Kidney (tissue), 14 donors: Measurements from ENCODE around the gene ZNF497. TPM values are rescaled to one million over a fixed set of nuclear protein-coding genes. Genes with fewer than 3 reads are reported as not detected.

ENCODE experiments used
- DNase-seq, 5 donors: peaks; one replicate each; pipeline ENCODE4 v3.0.0-alpha.2; 2013 to 2020
- FAIRE-seq: peaks from 2 replicates; lab custom pipeline; 2012; peaks lifted over from hg19 to GRCh38; lab: Jason Lieb, UNC
- H3K27ac ChIP-seq, 2 donors: one replicate each; pipeline ENCODE4 v1.7.0; 2013; ENCODE audit warnings: low read depth in 2 of 2, low read length in 2 of 2, inconsistent platforms in 1 of 2
- H3K27me3 ChIP-seq: one replicate; pipeline ENCODE4 v1.7.1; 2013; ENCODE audit warnings: low read length, inconsistent platforms; ENCODE audit not compliant: control insufficient read depth, insufficient read depth
- H3K36me3 ChIP-seq, 3 donors: one replicate each; pipeline versions ENCODE4 v1.7.0 to v1.7.1; 2013; ENCODE audit warnings: low read length in 3 of 3, control low read depth in 1 of 3, inconsistent platforms in 1 of 3; ENCODE audit not compliant: insufficient read depth in 3 of 3, control insufficient read depth in 2 of 3
- H3K4me1 ChIP-seq, 3 donors: one replicate each; pipeline versions ENCODE4 v1.7.0 to v1.7.1; 2013; ENCODE audit warnings: low read length in 3 of 3, inconsistent platforms in 1 of 3, low read depth in 1 of 3; ENCODE audit not compliant: control insufficient read depth in 2 of 3, insufficient read depth in 2 of 3
- H3K4me3 ChIP-seq, 3 donors: one replicate each; pipeline versions ENCODE4 v1.7.0 to v1.8.1; 2013; ENCODE audit warnings: low read length in 3 of 3, control low read depth in 1 of 3, inconsistent platforms in 1 of 3
- H3K9ac ChIP-seq, 3 donors: one replicate each; pipeline versions ENCODE4 v1.7.0 to v1.7.1; 2013; ENCODE audit warnings: low read length in 3 of 3, control low read depth in 1 of 3, inconsistent platforms in 1 of 3
- H3K9me3 ChIP-seq, 3 donors: one replicate each; pipeline versions ENCODE4 v1.7.0 to v1.7.1; 2013; ENCODE audit warnings: low read length in 3 of 3, control low read depth in 1 of 3, inconsistent platforms in 1 of 3; ENCODE audit not compliant: control insufficient read depth in 2 of 3, insufficient read depth in 1 of 3
- CTCF ChIP-seq: IDR thresholded peaks from 3 replicates; pipeline ENCODE4 v1.5.1; 2012; ENCODE audit warnings: mild to moderate bottlenecking, moderate library complexity, borderline replicate concordance; ENCODE audit not compliant: insufficient read depth; ENCODE audit errors: extremely low read depth
- intact Hi-C: fragments of 100-400 bp; cut with DNase I; formaldehyde crosslinking; loops from one replicate; pipeline ENCODE4 v1.11.1; 2022
- polyA plus RNA-seq: library from polyadenylated mRNA; stranded (reverse); fragments of 350-450 nt; fragmentation: Illumina TruSeq; extraction: RNeasy Lipid Tissue Mini Kit (QIAGEN cat#74804); gene quantifications from one replicate; pipeline ENCODE4 v1.2.3, GENCODE V29; 2014; ENCODE audit warnings: low read depth, low replicate concordance; ENCODE audit not compliant: insufficient read depth
- total RNA-seq: library from RNA; stranded (reverse); fragmentation: NEBNext Ultra II Directional; extraction: Animal tissue kit (Norgen Biotek cat#: 25700); gene quantifications from one replicate; pipeline ENCODE4 v1.2.1, GENCODE V29; 2021
- donor health status: control.
- donor health status: control.
- donor health status: control.
- donor health status: control.
- donor health status: control.
- donor health status: DM: yes; HTN: yes; CAD: no.
- donor health status: Normal renal cell carcinoma (clear cell type).

The ZNF497 gene
- total and polyA plus RNA-seq, 2 donors from 2014 or later: 1.7 to 5.0 TPM

- no peak for TF ChIP-seq CTCF
- no peak overlapping the region for H3K27ac ChIP-seq
- H3K4me3 ChIP-seq: no peak overlapping the region
- H3K4me1 ChIP-seq: peaks cover 0 to 12% (median 0%) of the 10 kb centered on the region in 3 donors
- H3K9me3 ChIP-seq: no peaks in the 10 kb centered on the region
- no peak overlapping the region for H3K9ac ChIP-seq
- FAIRE-seq (no peak), DNase-seq (peak in 1 of 5 donors; percentile 53)
- H3K36me3 ChIP-seq: no peaks in the 10 kb centered on the region
- peaks cover 8% of the 10 kb centered on the region for H3K27me3 ChIP-seq
- intact Hi-C loops: no loop called here
These were observed 8.0 kb downstream of the ZNF497 start for GRCh38 chr19:58354478-58355030.

- no peak for FAIRE-seq
- intact Hi-C loops: no loop called here
- no peaks in the 10 kb centered on the region for H3K36me3 ChIP-seq
- H3K27ac ChIP-seq: no peak overlapping the region
- peaks cover 0 to 12% (median 0%) of the 10 kb centered on the region in 3 donors for H3K4me1 ChIP-seq
- H3K27me3 ChIP-seq: peaks cover 14% of the 10 kb centered on the region
- peak in 4 of 5 donors; percentile 30 to 53 (median 41) for DNase-seq
- no peak overlapping the region for H3K9ac ChIP-seq
- H3K9me3 ChIP-seq: no peaks in the 10 kb centered on the region
- TF ChIP-seq CTCF: no peak
- no peak overlapping the region for H3K4me3 ChIP-seq
These were observed 8.7 kb downstream of the ZNF497 start for GRCh38 chr19:58353717-58354477.

GRCh38 chr19:58352760-58353671, 9.5 kb downstream of the ZNF497 start, which contains the start of gene A1BG:
Gene A1BG (minus strand): TSS chr19:58353492. CDS start chr19:58353437, 55 bp downstream.
- DNase-seq (peak in 1 of 5 donors; percentile 73), FAIRE-seq (no peak)
- no peaks in the 10 kb centered on the region for H3K36me3 ChIP-seq
- peaks cover 0 to 12% (median 0%) of the 10 kb centered on the region in 3 donors for H3K4me1 ChIP-seq
- no peak for TF ChIP-seq CTCF
- H3K9ac ChIP-seq: no peak within 1 kb of the TSS
- peaks cover 23% of the 10 kb centered on the region for H3K27me3 ChIP-seq
- intact Hi-C loops: no loop called here
- H3K9me3 ChIP-seq: no peaks in the 10 kb centered on the region
- no peak within 1 kb of the TSS for H3K4me3 ChIP-seq
- no peak within 1 kb of the TSS for H3K27ac ChIP-seq
